GM04504 (cell line): Measurements from ENCODE around the gene PELI3.

Source experiments
- DNase-seq: peaks from one replicate; pipeline ENCODE4 v3.0.0-alpha.2; 2012; ENCODE audit warnings: low read depth

PELI3 gene

GRCh38 chr11:66475349-66476172 is 8.9 kb downstream of the PELI3 start:
- no peak for DNase-seq

DNA sequence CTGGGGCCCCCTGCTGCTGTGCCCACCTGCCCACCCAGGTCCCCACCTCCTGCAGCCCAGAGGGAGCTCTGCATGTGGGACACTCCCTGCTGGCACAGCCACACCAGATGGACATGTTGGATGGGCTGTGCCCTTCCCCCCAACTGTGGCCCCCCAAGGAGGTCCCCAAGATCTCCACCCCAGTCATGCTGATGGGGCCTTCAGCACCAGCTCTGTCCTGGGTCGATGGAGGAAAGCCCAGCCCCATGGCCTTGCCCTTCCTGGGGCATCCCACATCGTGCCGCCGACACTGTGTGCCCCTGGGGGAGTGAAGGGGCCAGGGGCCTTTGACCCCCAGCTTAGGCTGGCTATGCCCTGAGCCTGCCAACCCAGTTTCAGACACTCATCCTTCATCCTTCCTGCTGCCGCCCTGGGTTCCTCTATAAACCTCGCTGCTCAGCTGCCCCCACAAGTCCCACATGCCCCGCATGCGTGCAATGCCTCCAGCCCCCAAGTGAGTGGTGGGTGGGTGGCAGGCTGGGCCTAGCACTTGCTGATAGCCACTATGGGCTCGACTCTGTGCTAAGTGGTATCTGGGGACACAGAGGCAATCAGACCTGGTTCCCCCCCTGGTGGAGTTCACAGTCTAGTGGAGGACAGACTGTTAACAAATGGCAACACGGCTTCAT is 9.6 kb downstream of the PELI3 start:
- DNase-seq: no peak

DNA sequence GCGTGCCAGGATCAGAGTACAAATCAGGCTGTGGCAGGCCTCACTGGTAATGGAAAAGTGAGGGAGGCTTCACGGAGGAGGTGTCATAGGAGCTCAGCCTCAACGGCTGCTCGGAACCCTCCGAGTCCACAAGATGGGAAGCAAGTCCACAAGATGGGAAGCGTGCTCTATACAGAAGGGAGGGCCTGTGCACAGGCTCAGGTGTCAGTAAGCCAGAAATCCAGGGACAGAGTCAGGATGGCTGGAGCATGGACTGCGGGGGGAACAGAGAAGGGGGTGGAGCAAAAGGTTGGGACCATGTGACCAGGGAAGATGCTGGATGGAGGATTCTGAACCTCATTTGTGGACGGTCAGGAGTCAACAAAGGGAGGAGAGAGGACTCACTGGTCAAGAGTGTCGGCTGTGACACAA is 10.1 kb downstream of the PELI3 start:
- no peak for DNase-seq

DNA sequence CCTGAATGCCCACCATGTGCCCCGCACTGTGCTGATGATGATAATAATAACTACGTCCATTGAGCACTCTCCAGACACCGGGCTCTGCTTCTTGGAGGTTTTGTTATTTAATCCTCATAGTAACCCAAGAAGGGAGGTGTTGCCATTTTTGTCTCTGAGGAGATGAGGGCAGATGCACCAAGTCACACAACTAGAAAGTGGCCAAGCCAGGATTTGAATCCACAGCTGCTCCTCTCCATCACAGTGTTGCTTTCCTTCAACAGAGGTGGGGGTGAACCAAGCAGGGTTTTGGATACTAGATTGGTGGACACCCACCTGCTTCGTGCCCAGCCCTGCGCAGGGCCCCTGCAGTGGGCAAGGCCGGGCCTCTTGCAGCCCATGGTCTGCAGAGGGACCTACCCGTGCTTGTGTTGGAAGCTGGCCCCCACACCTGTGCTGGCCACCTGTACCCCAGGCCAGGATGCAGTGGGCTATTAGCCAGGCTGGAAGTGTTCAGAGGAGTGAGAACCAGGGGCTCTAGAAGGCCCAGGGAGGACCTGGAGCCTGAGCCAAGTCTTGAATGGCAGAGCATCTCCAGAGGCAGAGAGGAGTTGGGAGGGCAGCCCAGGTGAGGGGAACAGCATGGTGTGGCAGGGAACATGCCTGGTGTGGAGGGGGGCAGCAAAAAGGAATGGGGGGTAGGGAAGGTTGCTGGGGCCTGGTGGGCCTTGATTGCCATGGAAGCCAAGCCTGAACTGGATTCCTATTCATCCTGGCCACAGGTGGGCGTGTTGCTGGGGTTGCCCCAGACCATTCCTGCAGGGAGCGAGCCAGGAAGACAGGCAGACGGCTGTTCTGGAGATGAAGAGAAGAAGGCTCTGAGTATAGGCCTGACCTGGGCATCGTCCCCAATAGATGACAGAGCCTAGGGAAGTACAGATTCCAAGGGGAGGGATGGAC is 10.8 kb downstream of the PELI3 start:
- DNase-seq: no peak

GRCh38 chr11:66478729-66479393 is 12.2 kb downstream of the PELI3 start:
- DNase-seq: no peak

GRCh38 chr11:66479394-66480116 is 12.8 kb downstream of the PELI3 start:
- DNase-seq: no peak

DNA sequence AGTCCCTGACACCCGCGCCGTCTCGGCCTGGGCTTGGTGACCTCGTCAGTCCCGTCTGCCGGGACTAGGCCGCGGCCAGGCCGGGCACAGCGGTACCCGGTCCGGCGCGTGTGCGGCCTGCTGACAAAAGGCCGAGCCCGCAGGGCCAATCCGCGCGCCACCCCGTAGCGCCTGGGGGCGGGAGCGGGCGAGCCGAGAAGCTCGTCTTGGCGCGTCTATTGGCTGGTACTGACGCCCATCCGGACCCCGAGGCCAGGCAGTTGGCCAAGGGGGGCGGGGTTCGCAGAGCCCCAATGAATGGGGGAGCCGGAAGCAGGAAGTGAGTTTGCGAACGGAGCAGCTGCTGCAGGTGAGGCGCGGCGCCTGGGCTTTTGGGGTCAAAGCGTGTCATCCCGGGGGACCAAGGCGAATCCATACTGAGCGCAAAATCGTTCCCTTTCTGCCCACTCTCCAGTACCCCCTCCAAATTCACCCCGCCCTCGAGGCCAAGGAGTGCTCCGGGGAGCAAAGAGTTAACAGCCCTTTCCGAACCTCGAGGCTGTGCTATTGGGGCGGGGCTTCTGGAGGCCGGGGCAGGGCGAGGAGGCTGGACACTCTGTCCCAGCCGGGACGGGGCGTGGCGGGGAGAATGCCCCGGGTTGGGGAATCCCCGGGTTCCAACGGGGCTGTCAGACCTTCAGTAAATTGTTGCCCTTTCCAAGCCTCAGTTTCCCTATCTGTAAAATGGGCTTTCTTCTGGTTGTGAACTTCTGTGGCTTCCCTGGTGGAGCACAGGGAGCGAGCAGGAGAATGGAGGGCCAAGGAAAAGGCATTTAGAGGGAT is 13.6 kb downstream of the PELI3 start, which contains the start of gene DPP3:
Gene DPP3, plus strand, starts transcription at position 318 of the 822 bp plus-strand sequence. CDS start 1,767 bp downstream, outside the sequence.
- DNase-seq: peak; percentile 91

GRCh38 chr11:66484806-66485380 is 18.2 kb downstream of the PELI3 start:
- DNase-seq: no peak

DNA sequence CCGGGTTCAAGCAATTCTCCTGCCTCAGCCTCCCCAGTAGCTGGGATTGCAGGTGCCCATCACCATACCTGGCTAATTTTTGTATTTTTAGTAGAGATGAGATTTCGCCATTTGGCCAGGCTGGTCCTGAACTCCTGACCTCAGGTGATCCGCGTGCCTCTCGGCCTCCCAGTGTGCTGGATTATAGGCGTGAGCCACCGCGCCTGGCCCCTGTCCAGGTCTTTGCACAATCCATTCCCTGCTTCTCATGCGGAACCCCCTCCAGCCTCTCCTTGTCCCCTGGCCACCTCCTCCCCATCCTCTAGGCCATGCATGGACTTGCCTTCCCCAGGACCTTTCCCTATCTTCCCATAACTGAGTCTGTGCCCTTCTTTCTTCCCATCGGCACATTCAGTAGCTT is 22.3 kb downstream of the PELI3 start:
- DNase-seq: no peak

DNA sequence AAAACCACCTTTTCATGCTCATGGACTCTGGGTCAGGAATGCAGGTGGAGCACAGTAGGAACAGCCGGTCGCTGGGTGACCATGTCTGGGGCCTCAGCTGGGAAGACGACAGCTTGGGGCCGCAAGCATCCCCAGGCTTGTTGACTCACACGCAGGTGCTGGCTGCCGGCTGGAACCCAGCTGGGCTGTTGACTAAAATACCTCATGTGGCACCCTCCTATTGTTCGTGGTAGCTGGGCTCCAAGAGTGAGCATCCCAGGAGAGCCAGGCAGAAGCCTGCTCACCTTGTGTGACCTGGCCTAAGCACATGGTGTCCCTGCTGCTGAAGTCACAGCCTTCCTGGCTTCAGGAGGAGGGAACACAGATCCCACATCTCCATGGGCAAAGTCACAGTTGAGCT is 22.9 kb downstream of the PELI3 start:
- no peak for DNase-seq

DNA sequence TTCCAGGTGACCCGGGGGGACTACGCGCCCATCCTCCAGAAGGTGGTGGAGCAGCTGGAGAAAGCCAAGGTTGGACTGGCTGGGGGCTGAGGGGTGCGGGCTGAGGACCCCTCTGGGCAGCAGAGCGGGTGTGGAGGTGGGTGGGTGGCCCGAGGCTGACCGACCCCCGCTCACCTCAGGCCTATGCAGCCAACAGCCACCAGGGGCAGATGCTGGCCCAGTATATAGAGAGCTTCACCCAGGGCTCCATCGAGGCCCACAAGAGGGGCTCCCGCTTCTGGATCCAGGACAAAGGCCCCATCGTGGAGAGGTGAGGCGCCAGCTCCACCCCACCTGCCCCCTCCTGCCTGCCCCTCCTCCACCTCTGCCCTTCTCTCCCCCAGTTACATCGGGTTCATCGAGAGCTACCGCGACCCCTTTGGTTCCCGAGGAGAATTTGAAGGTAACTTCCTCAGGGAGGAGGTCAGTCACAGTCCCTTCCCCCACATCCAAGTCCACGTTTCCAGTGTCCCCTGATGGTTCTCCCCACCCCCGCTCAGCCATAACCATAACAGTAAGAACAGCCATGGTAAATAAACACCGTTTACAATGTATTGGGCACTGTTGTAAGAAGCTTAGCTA is 24.7 kb downstream of the PELI3 start:
- no peak for DNase-seq

DNA sequence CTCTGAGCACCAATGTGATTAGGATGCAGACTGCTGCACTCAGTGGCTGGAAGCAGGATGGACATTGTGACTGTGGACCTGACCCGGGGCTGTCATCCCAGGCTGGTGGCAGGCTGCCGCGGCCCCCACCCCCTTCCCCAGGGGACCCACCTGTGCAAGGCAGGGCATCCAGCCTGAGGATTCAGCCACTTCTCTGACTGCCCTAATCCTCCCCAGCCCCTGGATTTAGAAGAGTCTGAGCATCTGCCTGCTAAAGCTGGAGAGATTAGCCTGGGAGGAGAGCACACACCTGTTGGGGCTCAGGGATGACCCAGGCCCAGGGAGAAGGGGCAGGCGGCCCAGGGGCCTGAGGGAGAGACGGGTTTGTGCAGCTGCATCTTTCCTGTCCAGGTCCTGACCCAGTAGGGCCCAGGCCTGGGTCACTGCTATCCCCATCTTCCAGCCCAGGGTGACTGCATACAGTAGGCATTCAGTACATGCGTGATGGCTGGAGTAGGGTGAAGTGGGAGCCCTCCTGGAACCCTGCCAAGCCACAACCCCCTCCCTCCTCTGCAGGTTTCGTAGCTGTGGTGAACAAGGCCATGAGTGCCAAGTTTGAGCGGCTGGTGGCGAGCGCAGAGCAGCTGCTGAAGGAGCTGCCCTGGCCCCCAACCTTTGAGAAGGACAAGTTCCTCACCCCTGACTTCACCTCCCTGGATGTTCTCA is 25.6 kb downstream of the PELI3 start:
- DNase-seq: no peak

- DNase-seq: no peak
These were observed 26.4 kb downstream of the PELI3 start for GRCh38 chr11:66493130-66493529.

DNA sequence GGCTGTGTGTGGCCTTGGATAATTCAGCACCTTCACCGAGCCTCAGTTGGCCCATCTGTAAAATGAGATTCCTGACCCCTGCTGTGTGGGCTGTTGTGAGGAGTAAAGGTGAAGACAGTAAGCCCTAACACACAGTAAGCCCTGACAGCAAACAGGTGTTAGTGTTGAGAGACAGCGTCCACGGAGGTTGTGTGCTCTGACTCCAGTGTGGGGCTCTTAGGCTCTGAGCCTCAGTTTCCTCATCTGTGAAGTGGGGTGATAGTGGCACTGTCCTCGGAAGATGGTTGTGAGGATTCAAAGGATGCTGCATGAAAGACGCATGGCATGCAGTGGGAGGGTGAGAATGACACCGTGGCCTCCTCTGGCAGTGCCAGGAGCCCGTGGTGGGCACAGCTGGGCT is 27.8 kb downstream of the PELI3 start:
- DNase-seq: no peak

GRCh38 chr11:66494935-66495334 is 28.2 kb downstream of the PELI3 start:
- no peak for DNase-seq

DNA sequence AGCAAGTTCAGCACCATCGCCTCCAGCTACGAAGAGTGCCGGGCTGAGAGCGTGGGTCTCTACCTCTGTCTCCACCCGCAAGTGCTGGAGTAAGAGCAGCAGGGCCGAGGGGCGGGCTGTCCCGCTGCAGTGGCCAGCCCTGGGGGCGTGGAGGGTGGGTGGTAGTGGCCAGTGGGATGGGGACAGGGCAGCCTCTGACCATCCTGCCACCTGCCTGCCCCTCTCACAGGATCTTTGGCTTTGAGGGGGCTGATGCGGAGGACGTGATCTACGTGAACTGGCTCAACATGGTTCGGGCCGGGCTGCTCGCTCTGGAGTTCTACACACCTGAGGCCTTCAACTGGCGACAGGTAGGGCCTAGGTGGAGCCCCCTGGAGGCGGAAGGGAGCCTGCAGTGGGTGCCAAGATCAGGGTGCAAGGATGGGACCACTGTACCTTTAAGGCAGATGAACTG is 28.7 kb downstream of the PELI3 start:
- no peak for DNase-seq

DNA sequence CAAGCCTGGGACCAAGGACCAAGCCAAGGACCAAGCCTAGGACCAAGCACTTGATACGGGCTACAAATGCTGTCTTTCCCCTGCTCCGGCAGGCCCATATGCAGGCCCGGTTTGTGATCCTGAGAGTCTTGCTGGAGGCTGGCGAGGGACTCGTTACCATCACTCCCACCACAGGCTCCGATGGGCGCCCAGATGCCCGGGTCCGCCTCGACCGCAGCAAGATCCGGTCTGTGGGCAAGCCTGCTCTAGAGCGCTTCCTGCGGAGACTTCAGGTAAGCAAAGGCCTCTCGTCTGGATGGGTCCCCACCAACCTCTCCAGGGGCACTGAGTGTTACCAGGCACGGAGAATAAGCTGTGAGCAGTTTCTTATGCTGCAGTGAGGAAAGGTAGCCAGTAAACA is 30.5 kb downstream of the PELI3 start:
- no peak for DNase-seq

GRCh38 chr11:66498506-66498905 is 31.8 kb downstream of the PELI3 start:
- DNase-seq: no peak
